HEK293 (cell line): ENCODE results near the gene OR5K2.
A peak's percentile ranks its signal among the peaks of the same experiment; 100 is the strongest.

Experiments
- CTCF ChIA-PET: fragments of 350-600 bp; formaldehyde crosslinking; extraction: SDS; loops from one replicate; lab custom pipeline; 2021; ENCODE audit warnings: antibody characterized with exemption; lab: Yijun Ruan, JAX
- POLR2A ChIA-PET: fragments of 300-600 bp; formaldehyde crosslinking; extraction: SDS; loops from one replicate; lab custom pipeline; 2020; ENCODE audit warnings: antibody characterized with exemption, inconsistent platforms; lab: Yijun Ruan, JAX
- H3K27ac ChIP-seq: fragments of 200-500 bp; sonication (Bioruptor generic); 2 replicates; pipeline ENCODE4 v1.5.1; 2014; ENCODE audit warnings: low read depth, low read length, control low read depth, inconsistent platforms; ENCODE audit errors: extremely low read depth
- H3K36me3 ChIP-seq, 2 experiments: fragments of 200-500 bp in 1 of 2; sonication (Bioruptor generic) in 1 of 2; 1 replicate in 1 of 2; 2 replicates in 1 of 2; pipeline ENCODE4 v1.5.1; 2014 to 2017; ENCODE audit warnings: inconsistent platforms in 2 of 2, low read length in 2 of 2; ENCODE audit not compliant: control insufficient read depth in 2 of 2, insufficient read depth in 1 of 2
- H3K4me1 ChIP-seq: fragments of 200-500 bp; sonication (Bioruptor generic); 2 replicates; pipeline ENCODE4 v1.5.1; 2014; ENCODE audit warnings: mild to moderate bottlenecking, low read length, inconsistent platforms; ENCODE audit not compliant: control insufficient read depth, insufficient read depth
- H3K4me3 ChIP-seq: 2 replicates; pipeline ENCODE4 v1.5.1; 2011; ENCODE audit warnings: low read depth, mild to moderate bottlenecking, control low read depth, low read length, moderate library complexity
- H3K9me3 ChIP-seq: fragments of 200-500 bp; sonication (Bioruptor generic); 2 replicates; pipeline ENCODE4 v1.5.1; 2014; ENCODE audit warnings: low read depth, low read length, inconsistent platforms; ENCODE audit not compliant: control insufficient read depth, insufficient read depth
- FEZF1 ChIP-seq: fragments of 450-650 bp; formaldehyde crosslinking; IDR thresholded peaks from 2 replicates; pipeline ENCODE4 v1.5.1; 2016; ENCODE audit warnings: missing biosample characterization, missing genetic modification characterization
- GLIS1 ChIP-seq: fragments of 450-650 bp; formaldehyde crosslinking; IDR thresholded peaks from 2 replicates; pipeline ENCODE4 v1.5.1; 2016; ENCODE audit warnings: missing biosample characterization, missing genetic modification characterization
- SALL2 ChIP-seq: fragments of 450-650 bp; formaldehyde crosslinking; IDR thresholded peaks from 2 replicates; pipeline ENCODE4 v1.5.0; 2017; ENCODE audit warnings: missing biosample characterization, mild to moderate bottlenecking, missing genetic modification characterization, borderline replicate concordance
- TRIM28 ChIP-seq: IDR thresholded peaks from 2 replicates; pipeline ENCODE4 v1.6.1; 2011; ENCODE audit warnings: low read length, control low read depth, borderline replicate concordance
- ZNF10 ChIP-seq: fragments of 450-650 bp; formaldehyde crosslinking; IDR thresholded peaks from 2 replicates; pipeline ENCODE4 v1.5.1; 2017; ENCODE audit warnings: missing biosample characterization, missing genetic modification characterization
- ZNF155 ChIP-seq: fragments of 450-650 bp; formaldehyde crosslinking; IDR thresholded peaks from 2 replicates; pipeline ENCODE4 v1.5.1; 2016; ENCODE audit warnings: missing biosample characterization, missing genetic modification characterization
- ZNF221 ChIP-seq: fragments of 450-650 bp; formaldehyde crosslinking; IDR thresholded peaks from 2 replicates; pipeline ENCODE4 v1.5.1; 2017; ENCODE audit warnings: missing biosample characterization, missing genetic modification characterization, borderline replicate concordance
- ZNF248 ChIP-seq: fragments of 450-650 bp; formaldehyde crosslinking; IDR thresholded peaks from 2 replicates; pipeline ENCODE4 v1.5.1; 2017; ENCODE audit warnings: missing biosample characterization, missing genetic modification characterization
- ZNF311 ChIP-seq: fragments of 450-650 bp; formaldehyde crosslinking; IDR thresholded peaks from 2 replicates; pipeline ENCODE4 v1.5.1; 2017; ENCODE audit warnings: missing biosample characterization, missing genetic modification characterization, borderline replicate concordance
- ZNF366 ChIP-seq: fragments of 450-650 bp; formaldehyde crosslinking; conservative IDR thresholded peaks from 2 replicates; pipeline ENCODE4 v1.5.1; 2016; ENCODE audit warnings: missing biosample characterization, missing genetic modification characterization
- ZNF423 ChIP-seq: fragments of 450-650 bp; formaldehyde crosslinking; IDR thresholded peaks from 2 replicates; pipeline ENCODE4 v1.5.1; 2016; ENCODE audit warnings: missing biosample characterization, missing genetic modification characterization
- ZNF660 ChIP-seq: fragments of 450-650 bp; IDR thresholded peaks from 2 replicates; pipeline ENCODE4 v1.5.1; 2018; ENCODE audit warnings: missing biosample characterization, mild to moderate bottlenecking, missing genetic modification characterization
- ZSCAN23 ChIP-seq: fragments of 450-650 bp; formaldehyde crosslinking; IDR thresholded peaks from 2 replicates; pipeline ENCODE4 v1.5.1; 2016; ENCODE audit warnings: missing biosample characterization, missing genetic modification characterization
- TF ChIP-seq, protein P1 (sequence below): fragments of 450-650 bp; formaldehyde crosslinking; IDR thresholded peaks from 2 replicates; pipeline ENCODE4 v1.5.1; 2016; ENCODE audit warnings: missing biosample characterization, missing genetic modification characterization, low read depth
- TF ChIP-seq, protein P2 (sequence below): fragments of 450-650 bp; IDR thresholded peaks from 2 replicates; pipeline ENCODE4 v1.5.1; 2018; ENCODE audit warnings: missing biosample characterization, missing genetic modification characterization
- TF ChIP-seq, protein P3 (sequence below): fragments of 450-650 bp; formaldehyde crosslinking; IDR thresholded peaks from 2 replicates; pipeline ENCODE4 v1.5.1; 2016; ENCODE audit warnings: missing biosample characterization, missing genetic modification characterization
- TF ChIP-seq, protein P4 (sequence below): fragments of 450-650 bp; formaldehyde crosslinking; IDR thresholded peaks from 2 replicates; pipeline ENCODE4 v1.5.1; 2016; ENCODE audit warnings: missing biosample characterization, missing genetic modification characterization
- TF ChIP-seq, protein P5 (sequence below): fragments of 450-650 bp; formaldehyde crosslinking; IDR thresholded peaks from 2 replicates; pipeline ENCODE4 v1.5.1; 2016; ENCODE audit warnings: missing biosample characterization, missing genetic modification characterization

Gene OR5K2

DNA sequence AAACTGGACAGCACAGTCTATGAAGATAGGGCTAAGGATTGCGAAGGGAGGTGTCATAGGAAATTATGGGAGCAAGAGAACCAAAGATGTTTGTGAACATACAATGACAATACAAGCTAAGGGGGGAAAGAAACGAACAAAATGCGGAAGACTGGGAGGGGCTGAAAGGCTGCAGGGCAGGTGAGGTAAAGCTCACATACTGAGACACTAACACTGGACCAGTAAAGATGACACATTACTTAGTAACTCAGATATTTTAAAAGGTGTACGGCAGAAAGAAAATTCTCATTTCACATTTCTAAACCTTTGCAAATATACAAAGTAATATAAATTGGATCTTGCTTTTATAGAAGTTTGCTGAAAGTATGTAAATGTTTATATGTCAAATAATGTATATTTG lies 15.1 kb downstream of the OR5K2 start (continued):
- TF ChIP-seq SALL2 (tag by site-specific recombination), result no peak
- no peak for TF ChIP-seq ZNF311 (tag by site-specific recombination)
- TF ChIP-seq TRIM28, result no peak
- TF ChIP-seq ZNF660, result no peak

DNA sequence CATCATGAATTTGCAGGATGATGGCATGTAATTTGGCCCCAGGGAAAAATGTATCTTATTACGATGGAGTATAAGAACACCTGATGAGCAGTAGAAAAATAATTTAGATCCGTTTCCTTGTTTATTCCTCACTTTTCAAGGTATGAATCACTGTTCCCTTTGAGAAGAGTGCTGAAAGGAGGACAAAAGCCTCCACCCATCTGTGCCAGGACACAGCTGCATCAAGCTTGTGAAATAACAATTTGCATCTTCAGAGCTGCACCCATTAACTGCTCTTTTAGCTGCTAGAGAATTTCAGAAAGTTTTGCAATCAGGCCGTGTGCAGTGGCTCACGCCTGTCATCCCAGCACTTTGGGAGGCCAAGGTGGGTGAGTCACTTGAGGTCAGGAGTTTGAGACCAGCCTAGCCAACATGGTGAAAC lies 15.6 kb downstream of the OR5K2 start:
- TF ChIP-seq, protein P1, sequence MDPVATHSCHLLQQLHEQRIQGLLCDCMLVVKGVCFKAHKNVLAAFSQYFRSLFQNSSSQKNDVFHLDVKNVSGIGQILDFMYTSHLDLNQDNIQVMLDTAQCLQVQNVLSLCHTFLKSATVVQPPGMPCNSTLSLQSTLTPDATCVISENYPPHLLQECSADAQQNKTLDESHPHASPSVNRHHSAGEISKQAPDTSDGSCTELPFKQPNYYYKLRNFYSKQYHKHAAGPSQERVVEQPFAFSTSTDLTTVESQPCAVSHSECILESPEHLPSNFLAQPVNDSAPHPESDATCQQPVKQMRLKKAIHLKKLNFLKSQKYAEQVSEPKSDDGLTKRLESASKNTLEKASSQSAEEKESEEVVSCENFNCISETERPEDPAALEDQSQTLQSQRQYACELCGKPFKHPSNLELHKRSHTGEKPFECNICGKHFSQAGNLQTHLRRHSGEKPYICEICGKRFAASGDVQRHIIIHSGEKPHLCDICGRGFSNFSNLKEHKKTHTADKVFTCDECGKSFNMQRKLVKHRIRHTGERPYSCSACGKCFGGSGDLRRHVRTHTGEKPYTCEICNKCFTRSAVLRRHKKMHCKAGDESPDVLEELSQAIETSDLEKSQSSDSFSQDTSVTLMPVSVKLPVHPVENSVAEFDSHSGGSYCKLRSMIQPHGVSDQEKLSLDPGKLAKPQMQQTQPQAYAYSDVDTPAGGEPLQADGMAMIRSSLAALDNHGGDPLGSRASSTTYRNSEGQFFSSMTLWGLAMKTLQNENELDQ (tag by site-specific recombination), result no peak
- TF ChIP-seq ZSCAN23 (tag by site-specific recombination), result no peak
- no peak for TF ChIP-seq ZNF155 (tag by site-specific recombination)
- TF ChIP-seq GLIS1 (tag by site-specific recombination), result 0 out of 2 replicates have a peak, but pooled peaks have one; percentile 15
- TF ChIP-seq ZNF366 (tag by site-specific recombination), result 0 out of 2 replicates have a peak, but pooled peaks have one; percentile 8
- TF ChIP-seq FEZF1 (tag by site-specific recombination), result peak; percentile 67
- no peak for TF ChIP-seq ZNF221 (tag by site-specific recombination)
- TF ChIP-seq ZNF423, result no peak
- TF ChIP-seq, protein P2, sequence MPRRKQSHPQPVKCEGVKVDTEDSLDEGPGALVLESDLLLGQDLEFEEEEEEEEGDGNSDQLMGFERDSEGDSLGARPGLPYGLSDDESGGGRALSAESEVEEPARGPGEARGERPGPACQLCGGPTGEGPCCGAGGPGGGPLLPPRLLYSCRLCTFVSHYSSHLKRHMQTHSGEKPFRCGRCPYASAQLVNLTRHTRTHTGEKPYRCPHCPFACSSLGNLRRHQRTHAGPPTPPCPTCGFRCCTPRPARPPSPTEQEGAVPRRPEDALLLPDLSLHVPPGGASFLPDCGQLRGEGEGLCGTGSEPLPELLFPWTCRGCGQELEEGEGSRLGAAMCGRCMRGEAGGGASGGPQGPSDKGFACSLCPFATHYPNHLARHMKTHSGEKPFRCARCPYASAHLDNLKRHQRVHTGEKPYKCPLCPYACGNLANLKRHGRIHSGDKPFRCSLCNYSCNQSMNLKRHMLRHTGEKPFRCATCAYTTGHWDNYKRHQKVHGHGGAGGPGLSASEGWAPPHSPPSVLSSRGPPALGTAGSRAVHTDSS, result no peak
- TF ChIP-seq, protein P3, sequence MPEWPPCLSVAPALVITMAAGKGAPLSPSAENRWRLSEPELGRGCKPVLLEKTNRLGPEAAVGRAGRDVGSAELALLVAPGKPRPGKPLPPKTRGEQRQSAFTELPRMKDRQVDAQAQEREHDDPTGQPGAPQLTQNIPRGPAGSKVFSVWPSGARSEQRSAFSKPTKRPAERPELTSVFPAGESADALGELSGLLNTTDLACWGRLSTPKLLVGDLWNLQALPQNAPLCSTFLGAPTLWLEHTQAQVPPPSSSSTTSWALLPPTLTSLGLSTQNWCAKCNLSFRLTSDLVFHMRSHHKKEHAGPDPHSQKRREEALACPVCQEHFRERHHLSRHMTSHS, result no peak
- 0 out of 2 replicates have a peak, but pooled peaks have one; percentile 15 for TF ChIP-seq ZNF10 (tag by site-specific recombination)
- TF ChIP-seq, protein P4, sequence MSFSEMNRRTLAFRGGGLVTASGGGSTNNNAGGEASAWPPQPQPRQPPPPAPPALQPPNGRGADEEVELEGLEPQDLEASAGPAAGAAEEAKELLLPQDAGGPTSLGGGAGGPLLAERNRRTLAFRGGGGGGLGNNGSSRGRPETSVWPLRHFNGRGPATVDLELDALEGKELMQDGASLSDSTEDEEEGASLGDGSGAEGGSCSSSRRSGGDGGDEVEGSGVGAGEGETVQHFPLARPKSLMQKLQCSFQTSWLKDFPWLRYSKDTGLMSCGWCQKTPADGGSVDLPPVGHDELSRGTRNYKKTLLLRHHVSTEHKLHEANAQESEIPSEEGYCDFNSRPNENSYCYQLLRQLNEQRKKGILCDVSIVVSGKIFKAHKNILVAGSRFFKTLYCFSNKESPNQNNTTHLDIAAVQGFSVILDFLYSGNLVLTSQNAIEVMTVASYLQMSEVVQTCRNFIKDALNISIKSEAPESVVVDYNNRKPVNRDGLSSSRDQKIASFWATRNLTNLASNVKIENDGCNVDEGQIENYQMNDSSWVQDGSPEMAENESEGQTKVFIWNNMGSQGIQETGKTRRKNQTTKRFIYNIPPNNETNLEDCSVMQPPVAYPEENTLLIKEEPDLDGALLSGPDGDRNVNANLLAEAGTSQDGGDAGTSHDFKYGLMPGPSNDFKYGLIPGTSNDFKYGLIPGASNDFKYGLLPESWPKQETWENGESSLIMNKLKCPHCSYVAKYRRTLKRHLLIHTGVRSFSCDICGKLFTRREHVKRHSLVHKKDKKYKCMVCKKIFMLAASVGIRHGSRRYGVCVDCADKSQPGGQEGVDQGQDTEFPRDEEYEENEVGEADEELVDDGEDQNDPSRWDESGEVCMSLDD (tag by site-specific recombination), result no peak
- TF ChIP-seq ZNF248 (tag by site-specific recombination), result no peak
- TF ChIP-seq, protein P5, sequence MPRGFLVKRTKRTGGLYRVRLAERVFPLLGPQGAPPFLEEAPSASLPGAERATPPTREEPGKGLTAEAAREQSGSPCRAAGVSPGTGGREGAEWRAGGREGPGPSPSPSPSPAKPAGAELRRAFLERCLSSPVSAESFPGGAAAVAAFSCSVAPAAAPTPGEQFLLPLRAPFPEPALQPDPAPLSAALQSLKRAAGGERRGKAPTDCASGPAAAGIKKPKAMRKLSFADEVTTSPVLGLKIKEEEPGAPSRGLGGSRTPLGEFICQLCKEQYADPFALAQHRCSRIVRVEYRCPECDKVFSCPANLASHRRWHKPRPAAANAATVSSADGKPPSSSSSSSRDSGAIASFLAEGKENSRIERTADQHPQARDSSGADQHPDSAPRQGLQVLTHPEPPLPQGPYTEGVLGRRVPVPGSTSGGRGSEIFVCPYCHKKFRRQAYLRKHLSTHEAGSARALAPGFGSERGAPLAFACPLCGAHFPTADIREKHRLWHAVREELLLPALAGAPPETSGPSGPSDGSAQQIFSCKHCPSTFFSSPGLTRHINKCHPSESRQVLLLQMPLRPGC (tag by site-specific recombination), result no peak
- H3K4me1 ChIP-seq, result 0 out of 2 replicates have a peak, but pooled peaks cover 2% of the 10 kb centered on the region
- H3K36me3 ChIP-seq, result peaks cover 0 to 26% of the 10 kb centered on the region in 2 experiments; a peak in 1 of 3 replicates
- no peaks in the 10 kb centered on the region for H3K9me3 ChIP-seq
- H3K27ac ChIP-seq, result no peak overlapping the region
- no peak overlapping the region for H3K4me3 ChIP-seq
- CTCF ChIA-PET, result no interaction called here
- POLR2A ChIA-PET, result interaction anchor here (1.7 kb wide), 1 partner anchor 10 kb away, joined by 4 read pairs; the partner anchor contains the start of gene CLDND1
